ENCODE results near the gene PALLD.

PALLD gene

GRCh38 chr4:168833881-168834280 is 337.0 kb downstream of the PALLD start:
- peak overlapping the region; percentile 91 for H3K4me3 ChIP-seq (ENCODE audit: low read length)
- no peak for TF ChIP-seq CTCF (conservative IDR thresholded peaks at IDR 0.05; ENCODE audit: low read depth, low read length)
- no peak for DNase-seq (ENCODE audit: low read depth)

- no peak for DNase-seq (ENCODE audit: low read depth)
- no peak for TF ChIP-seq CTCF (conservative IDR thresholded peaks at IDR 0.05; ENCODE audit: low read depth, low read length)
- no peak overlapping the region for H3K4me3 ChIP-seq (ENCODE audit: low read length)
Measured at GRCh38 chr4:168835880-168836454, 339.1 kb downstream of the PALLD start.

GRCh38 chr4:168836490-168836889 is 339.6 kb downstream of the PALLD start:
- no peak for TF ChIP-seq CTCF (conservative IDR thresholded peaks at IDR 0.05; ENCODE audit: low read depth, low read length)
- H3K4me3 ChIP-seq (ENCODE audit: low read length): no peak overlapping the region
- no peak for DNase-seq (ENCODE audit: low read depth)

GRCh38 chr4:168837922-168838321 is 341.1 kb downstream of the PALLD start:
- no peak for TF ChIP-seq CTCF (conservative IDR thresholded peaks at IDR 0.05; ENCODE audit: low read depth, low read length)
- DNase-seq (ENCODE audit: low read depth): no peak
- no peak overlapping the region for H3K4me3 ChIP-seq (ENCODE audit: low read length)

- no peak for TF ChIP-seq CTCF (conservative IDR thresholded peaks at IDR 0.05; ENCODE audit: low read depth, low read length)
- no peak for DNase-seq (ENCODE audit: low read depth)
- no peak overlapping the region for H3K4me3 ChIP-seq (ENCODE audit: low read length)
Measured at GRCh38 chr4:168839758-168840391, 343.0 kb downstream of the PALLD start.

- no peak for TF ChIP-seq CTCF (conservative IDR thresholded peaks at IDR 0.05; ENCODE audit: low read depth, low read length)
- no peak overlapping the region for H3K4me3 ChIP-seq (ENCODE audit: low read length)
Measured at GRCh38 chr4:168840392-168840763, 343.5 kb downstream of the PALLD start.

GRCh38 chr4:168841000-168841671 is 344.3 kb downstream of the PALLD start:
- no peak for DNase-seq (ENCODE audit: low read depth)
- no peak for TF ChIP-seq CTCF (conservative IDR thresholded peaks at IDR 0.05; ENCODE audit: low read depth, low read length)
- no peak overlapping the region for H3K4me3 ChIP-seq (ENCODE audit: low read length)

More at GRCh38 chr4:168840392-168840763, 343.5 kb downstream of the PALLD start:
- DNase-seq (ENCODE audit: low read depth): no peak

Data from retinal pigment epithelial cell (primary cell).